ENCODE measurements around the gene SAFB.

GRCh38 chr19:5684694-5685430, 62.0 kb downstream of the SAFB start:
- TF ChIP-seq CTCF (IDR thresholded peaks at IDR 0.05): no peak
- TF ChIP-seq POLR2A (IDR thresholded peaks at IDR 0.05): no peak

Measured in body of pancreas (tissue), 4 donors.